ENCODE data around the gene LRCH1. TPM values are rescaled to one million over a fixed set of nuclear protein-coding genes. Genes with fewer than 3 reads are reported as not detected.
A peak's percentile ranks its signal among the peaks of the same experiment; 100 is the strongest.

Gene LRCH1
- total and polyA plus RNA-seq, 2 of the 13 experiments (the other 11 are each of a cell fraction or from before 2014, with no cell fraction given): 4.1 to 12.6 TPM

- TF ChIP-seq THAP9 (CRISPR knock-in tag; IDR thresholded peaks at IDR 0.05; ENCODE audit: borderline replicate concordance): no peak
- peak; percentile 51 for TF ChIP-seq NFKB2 (CRISPR knock-in tag; IDR thresholded peaks at IDR 0.05; ENCODE audit: borderline replicate concordance)
- TF ChIP-seq TERF1 (CRISPR knock-in tag; IDR thresholded peaks at IDR 0.05): no peak
- no peak for TF ChIP-seq ZNF646 (CRISPR knock-in tag; IDR thresholded peaks at IDR 0.05)
- TF ChIP-seq TRIM22 (IDR thresholded peaks at IDR 0.05): no peak
- TF ChIP-seq ZNF30 (CRISPR knock-in tag; IDR thresholded peaks at IDR 0.05): no peak
- TF ChIP-seq TFDP1 (CRISPR knock-in tag; IDR thresholded peaks at IDR 0.05; ENCODE audit: borderline replicate concordance): peak; percentile 58; the same call in 1 of the 2 replicates
- 0 out of 2 replicates have a peak, but pooled peaks have one; percentile 17 for TF ChIP-seq ZNF788 (CRISPR knock-in tag; IDR thresholded peaks at IDR 0.05; ENCODE audit: borderline replicate concordance)
- TF ChIP-seq TFE3 (CRISPR knock-in tag; IDR thresholded peaks at IDR 0.05): no peak; the same call in 1 of the 2 replicates
- TF ChIP-seq CEBPG (CRISPR knock-in tag; IDR thresholded peaks at IDR 0.05): peak; percentile 40; the same call in 1 of the 2 replicates
- no peak for TF ChIP-seq ZNF10 (CRISPR knock-in tag; IDR thresholded peaks at IDR 0.05; ENCODE audit: borderline replicate concordance, low read depth)
- no peak for TF ChIP-seq ZNF33B (CRISPR knock-in tag; IDR thresholded peaks at IDR 0.05)
Measured at GRCh38 chr13:46553886-46554858, 1.2 kb downstream of the LRCH1 start (continued).

Measured in HepG2 (cell line).